Inflammatory macrophage (primary cell): ENCODE data around the gene EVL.
"Not testable (repeated sequence)": the region's sequence is repeated elsewhere in the genome, so short reads cannot be mapped to it uniquely, and the experiment has no call there.

ENCODE experiments used
- DNase-seq, 2 donors: peaks; one replicate each; pipeline ENCODE4 v3.0.0-alpha.2; 2020 to 2022

The EVL gene

GRCh38 chr14:100176811-100177327 lies 111.6 kb downstream of the EVL start:
- DNase-seq: no peak

GRCh38 chr14:100178691-100179090 lies 113.5 kb downstream of the EVL start:
- no peak for DNase-seq

- not testable (repeated sequence) for DNase-seq
These were observed 115.4 kb downstream of the EVL start for GRCh38 chr14:100180671-100181070.

- not testable (repeated sequence) for DNase-seq
These were observed 116.8 kb downstream of the EVL start for GRCh38 chr14:100181876-100182551.

GRCh38 chr14:100187247-100187833 lies 122.1 kb downstream of the EVL start:
- no peak for DNase-seq

- DNase-seq: no peak
These were observed 123.3 kb downstream of the EVL start for GRCh38 chr14:100188392-100189030.

- no peak for DNase-seq
These were observed 124.9 kb downstream of the EVL start for GRCh38 chr14:100190126-100190525.

GRCh38 chr14:100191584-100192249 lies 126.5 kb downstream of the EVL start:
- no peak for DNase-seq

GRCh38 chr14:100192250-100192671 lies 127.0 kb downstream of the EVL start:
- DNase-seq: no peak

GRCh38 chr14:100192672-100193416 lies 127.6 kb downstream of the EVL start:
- peak; percentile 99 for DNase-seq
